ENCODE data around the gene SLC5A6. TPM values are rescaled to one million over a fixed set of nuclear protein-coding genes. Genes with fewer than 3 reads are reported as not detected.

Gene SLC5A6
- total and polyA plus RNA-seq, 7 donors = 2.4 to 26.7 (median 11.1) TPM

GRCh38 chr2:27159271-27159670, 52.8 kb downstream of the SLC5A6 start:
- TF ChIP-seq POLR2A (IDR thresholded peaks at IDR 0.05) (no peak), EP300 (IDR thresholded peaks at IDR 0.05) (no peak), POLR2AphosphoS5 (IDR thresholded peaks at IDR 0.05) (no peak)
- TF ChIP-seq, protein P1, sequence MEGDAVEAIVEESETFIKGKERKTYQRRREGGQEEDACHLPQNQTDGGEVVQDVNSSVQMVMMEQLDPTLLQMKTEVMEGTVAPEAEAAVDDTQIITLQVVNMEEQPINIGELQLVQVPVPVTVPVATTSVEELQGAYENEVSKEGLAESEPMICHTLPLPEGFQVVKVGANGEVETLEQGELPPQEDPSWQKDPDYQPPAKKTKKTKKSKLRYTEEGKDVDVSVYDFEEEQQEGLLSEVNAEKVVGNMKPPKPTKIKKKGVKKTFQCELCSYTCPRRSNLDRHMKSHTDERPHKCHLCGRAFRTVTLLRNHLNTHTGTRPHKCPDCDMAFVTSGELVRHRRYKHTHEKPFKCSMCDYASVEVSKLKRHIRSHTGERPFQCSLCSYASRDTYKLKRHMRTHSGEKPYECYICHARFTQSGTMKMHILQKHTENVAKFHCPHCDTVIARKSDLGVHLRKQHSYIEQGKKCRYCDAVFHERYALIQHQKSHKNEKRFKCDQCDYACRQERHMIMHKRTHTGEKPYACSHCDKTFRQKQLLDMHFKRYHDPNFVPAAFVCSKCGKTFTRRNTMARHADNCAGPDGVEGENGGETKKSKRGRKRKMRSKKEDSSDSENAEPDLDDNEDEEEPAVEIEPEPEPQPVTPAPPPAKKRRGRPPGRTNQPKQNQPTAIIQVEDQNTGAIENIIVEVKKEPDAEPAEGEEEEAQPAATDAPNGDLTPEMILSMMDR (IDR thresholded peaks at IDR 0.05) = no peak
- H3K9me3 ChIP-seq = no peaks in the 10 kb centered on the region
- intact Hi-C loops (cut with DNase I) = no loop called here
- H3K27me3 ChIP-seq = peaks cover 0 to 5% (median 0%) of the 10 kb centered on the region in 3 donors
- no peak overlapping the region for H3K27ac ChIP-seq
- WGBS, 2 donors = 84 to 85% methylated on average over 6 of the region's 6 CpGs
- no peaks in the 10 kb centered on the region for H3K4me1 ChIP-seq
- no peak overlapping the region for H3K4me3 ChIP-seq
- no peak for DNase-seq
- H3K36me3 ChIP-seq = no peaks in the 10 kb centered on the region

DNA sequence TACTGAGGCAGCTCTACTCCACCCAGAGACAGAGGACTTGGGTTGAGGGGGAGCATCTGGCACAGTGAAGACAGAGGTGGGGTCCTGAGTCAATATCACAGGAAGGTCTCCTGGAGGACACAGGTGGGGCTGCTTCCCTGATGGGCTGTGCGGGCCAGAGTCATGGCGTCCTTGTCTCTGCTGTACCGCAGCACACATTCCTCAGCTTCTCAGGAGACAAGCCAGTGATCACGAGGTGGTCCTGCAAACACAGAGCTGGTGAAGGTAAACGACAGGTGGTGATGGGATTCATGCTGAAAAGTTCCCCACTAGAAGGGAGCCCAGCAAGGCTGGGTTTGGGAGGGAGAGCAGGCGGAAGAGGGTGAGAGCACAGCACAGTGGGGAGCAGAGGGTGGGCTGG, 53.6 kb downstream of the SLC5A6 start:
- no peak for DNase-seq
- Histone ChIP-seq H3K27me3 (peaks cover 0 to 5% (median 0%) of the 10 kb centered on the region in 3 donors), H3K36me3 (no peaks in the 10 kb centered on the region), H3K27ac (no peak overlapping the region), H3K9me3 (no peaks in the 10 kb centered on the region), H3K4me3 (no peak overlapping the region), H3K4me1 (no peaks in the 10 kb centered on the region)
- TF ChIP-seq, protein P1 (IDR thresholded peaks at IDR 0.05) = no peak
- no peak for TF ChIP-seq POLR2AphosphoS5 (IDR thresholded peaks at IDR 0.05)
- no peak for TF ChIP-seq EP300 (IDR thresholded peaks at IDR 0.05)
- TF ChIP-seq POLR2A (IDR thresholded peaks at IDR 0.05) = no peak
- intact Hi-C loops (cut with DNase I) = no loop called here
- WGBS, 2 donors = 84 to 85% methylated on average over 6 of the region's 6 CpGs

DNA sequence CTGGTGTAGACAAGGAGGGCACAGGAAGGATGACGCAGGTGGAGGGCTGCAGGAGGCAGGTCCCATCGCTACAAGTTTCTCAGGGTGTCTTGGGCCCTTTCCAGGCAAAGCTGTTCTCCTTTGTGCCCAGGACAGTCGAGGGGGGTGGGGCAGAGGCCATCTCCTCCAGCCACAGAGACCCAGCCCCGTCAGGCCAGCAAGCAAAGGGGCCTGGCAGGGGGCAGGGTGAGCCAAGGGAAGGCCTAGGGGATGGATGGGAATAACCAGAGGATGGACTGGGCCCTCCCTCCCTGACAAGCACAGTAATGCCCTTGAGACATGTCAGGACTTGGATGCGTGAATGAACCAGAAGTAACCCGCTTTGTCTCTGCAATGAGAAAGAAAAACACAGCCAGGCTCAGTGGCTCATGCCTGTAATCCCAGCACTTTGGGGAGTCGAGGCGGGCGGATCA, 57.0 kb downstream of the SLC5A6 start:
- Histone ChIP-seq H3K4me1 (no peaks in the 10 kb centered on the region), H3K4me3 (no peak overlapping the region), H3K27me3 (peaks cover 0 to under 1% (median 0%) of the 10 kb centered on the region in 3 donors), H3K36me3 (no peaks in the 10 kb centered on the region), H3K9me3 (no peaks in the 10 kb centered on the region), H3K27ac (no peak overlapping the region)
- 88 to 89% methylated on average over 9 of the region's 9 CpGs for WGBS, 2 donors
- no peak for TF ChIP-seq POLR2A (IDR thresholded peaks at IDR 0.05)
- TF ChIP-seq POLR2AphosphoS5 (IDR thresholded peaks at IDR 0.05) = no peak
- no peak for TF ChIP-seq EP300 (IDR thresholded peaks at IDR 0.05)
- TF ChIP-seq, protein P1 (IDR thresholded peaks at IDR 0.05) = no peak
- intact Hi-C loops (cut with DNase I) = no loop called here
- no peak for DNase-seq

- Histone ChIP-seq H3K4me3 (no peak overlapping the region), H3K27me3 (peaks cover 0 to 6% (median 0%) of the 10 kb centered on the region in 3 donors), H3K36me3 (no peaks in the 10 kb centered on the region), H3K9me3 (no peaks in the 10 kb centered on the region), H3K4me1 (no peaks in the 10 kb centered on the region), H3K27ac (no peak overlapping the region)
- TF ChIP-seq POLR2AphosphoS5 (IDR thresholded peaks at IDR 0.05) (no peak), POLR2A (IDR thresholded peaks at IDR 0.05) (no peak), EP300 (IDR thresholded peaks at IDR 0.05) (no peak)
- TF ChIP-seq, protein P1 (IDR thresholded peaks at IDR 0.05) = no peak
- intact Hi-C loops (cut with DNase I) = no loop called here
- WGBS, 2 donors = 67 to 72% methylated on average over 6 of the region's 6 CpGs
- no peak for DNase-seq
Measured at GRCh38 chr2:27154488-27154887, 57.6 kb downstream of the SLC5A6 start.

Measured in sigmoid colon (tissue), 7 donors.